Ammon's horn (tissue), 1 donor: ENCODE measurements around the gene SETD6.

ENCODE experiments used
- DNase-seq: peaks from one replicate; pipeline ENCODE4 v3.0.0-alpha.2; 2016; ENCODE audit warnings: low spot score

SETD6 gene

DNA sequence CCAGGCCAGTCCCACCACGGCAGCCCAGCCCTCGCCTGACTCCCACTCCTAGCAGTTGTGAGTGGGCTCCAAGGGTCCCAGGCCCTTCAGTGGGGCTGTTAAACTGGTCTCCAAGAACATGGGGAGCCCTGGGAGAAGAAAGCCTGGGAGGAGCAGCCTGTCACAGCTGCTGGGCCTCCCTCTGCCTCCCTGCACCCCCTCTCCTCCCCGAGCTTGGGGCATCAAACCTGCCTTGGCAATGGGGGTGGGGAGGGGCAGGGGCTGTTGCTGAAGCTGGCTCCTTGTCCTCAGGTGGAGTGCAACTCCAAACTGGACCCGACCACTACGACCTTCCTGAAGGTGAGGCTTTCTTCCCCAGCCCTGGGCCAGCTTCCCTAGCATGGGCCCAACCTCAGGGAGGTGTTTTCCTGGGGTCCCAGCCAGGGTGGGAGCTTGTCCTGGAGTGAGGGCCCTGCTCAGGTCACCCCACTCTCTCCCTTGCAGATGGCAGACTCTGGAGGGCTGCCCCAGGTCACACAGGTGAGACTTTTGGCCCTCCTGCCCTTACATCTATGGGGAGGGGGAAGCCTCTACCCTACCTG, 6.6 kb upstream of the SETD6 start:
- DNase-seq = no peak

DNA sequence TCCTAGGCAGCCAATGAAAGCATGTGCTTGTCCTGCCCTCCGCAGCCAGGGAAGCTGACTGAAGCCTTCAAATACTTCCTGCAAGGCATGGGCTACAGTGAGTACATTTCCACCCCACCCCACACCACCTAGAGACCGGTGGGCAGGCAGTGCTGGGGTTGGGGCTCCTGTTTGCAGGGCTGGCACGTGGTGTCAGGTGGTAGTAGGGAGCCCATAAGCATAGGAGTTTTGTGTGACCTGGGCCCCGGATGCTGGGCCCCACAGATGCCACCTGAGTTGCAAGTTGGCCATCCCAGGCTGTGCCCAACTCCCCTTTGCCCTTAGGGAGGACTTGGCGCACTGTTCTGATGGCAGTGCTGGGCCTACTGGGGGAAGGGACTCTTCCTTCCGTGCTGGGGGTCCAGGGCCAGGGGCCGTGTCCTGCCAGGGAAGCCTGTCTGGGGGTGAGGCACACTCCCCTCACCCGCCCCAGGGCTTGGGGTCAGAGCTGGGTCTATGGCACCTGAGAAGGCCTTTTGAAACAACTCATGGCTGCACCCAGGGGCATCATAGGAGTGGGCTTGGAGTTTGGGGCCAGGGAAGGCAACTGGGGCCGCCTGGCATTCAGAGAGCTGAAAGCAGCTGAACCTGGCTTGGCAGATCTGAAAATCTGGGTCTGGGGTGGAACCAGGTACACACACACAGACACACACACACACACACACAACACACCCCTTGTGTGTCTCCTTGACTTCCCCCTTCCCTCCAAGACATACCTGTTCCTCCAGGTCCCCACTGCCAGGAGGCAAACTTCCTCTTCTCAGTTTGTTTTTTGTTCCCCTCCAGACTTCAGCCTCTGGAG, 5.8 kb upstream of the SETD6 start:
- DNase-seq = no peak

DNA sequence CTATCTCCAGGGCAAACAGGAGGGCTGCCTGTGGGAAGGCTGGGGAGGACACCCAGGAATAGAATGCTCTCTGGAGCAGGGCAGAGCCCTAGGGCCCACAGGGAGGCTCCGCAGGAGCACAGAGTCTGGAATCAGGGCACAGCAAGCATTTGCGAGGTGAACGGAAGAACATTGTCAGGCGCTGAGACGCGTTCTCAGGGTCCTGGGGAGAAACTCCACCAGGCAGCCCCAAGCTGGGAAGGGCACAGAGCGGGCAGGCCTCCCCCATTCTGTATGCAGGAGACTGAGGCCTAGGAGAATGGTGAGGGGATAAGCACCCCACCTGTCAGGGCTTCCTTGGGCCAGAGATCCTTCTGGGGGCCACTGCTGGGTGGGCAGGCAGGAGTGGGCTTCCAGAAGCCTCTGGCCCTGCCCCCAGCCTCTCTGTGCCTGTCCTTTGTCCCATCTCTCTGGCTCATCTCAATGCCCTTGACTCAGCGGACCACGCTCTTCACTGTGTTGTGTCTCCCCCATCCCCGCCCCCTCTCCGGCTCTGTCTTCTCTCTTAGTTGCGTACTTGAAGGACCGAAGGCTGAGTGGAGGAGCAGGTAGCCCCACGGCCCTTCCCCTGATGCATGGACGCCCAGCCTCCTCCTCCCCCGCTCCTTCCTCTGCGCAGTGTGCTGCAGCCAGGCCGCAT, 5.1 kb upstream of the SETD6 start:
- DNase-seq = no peak

DNA sequence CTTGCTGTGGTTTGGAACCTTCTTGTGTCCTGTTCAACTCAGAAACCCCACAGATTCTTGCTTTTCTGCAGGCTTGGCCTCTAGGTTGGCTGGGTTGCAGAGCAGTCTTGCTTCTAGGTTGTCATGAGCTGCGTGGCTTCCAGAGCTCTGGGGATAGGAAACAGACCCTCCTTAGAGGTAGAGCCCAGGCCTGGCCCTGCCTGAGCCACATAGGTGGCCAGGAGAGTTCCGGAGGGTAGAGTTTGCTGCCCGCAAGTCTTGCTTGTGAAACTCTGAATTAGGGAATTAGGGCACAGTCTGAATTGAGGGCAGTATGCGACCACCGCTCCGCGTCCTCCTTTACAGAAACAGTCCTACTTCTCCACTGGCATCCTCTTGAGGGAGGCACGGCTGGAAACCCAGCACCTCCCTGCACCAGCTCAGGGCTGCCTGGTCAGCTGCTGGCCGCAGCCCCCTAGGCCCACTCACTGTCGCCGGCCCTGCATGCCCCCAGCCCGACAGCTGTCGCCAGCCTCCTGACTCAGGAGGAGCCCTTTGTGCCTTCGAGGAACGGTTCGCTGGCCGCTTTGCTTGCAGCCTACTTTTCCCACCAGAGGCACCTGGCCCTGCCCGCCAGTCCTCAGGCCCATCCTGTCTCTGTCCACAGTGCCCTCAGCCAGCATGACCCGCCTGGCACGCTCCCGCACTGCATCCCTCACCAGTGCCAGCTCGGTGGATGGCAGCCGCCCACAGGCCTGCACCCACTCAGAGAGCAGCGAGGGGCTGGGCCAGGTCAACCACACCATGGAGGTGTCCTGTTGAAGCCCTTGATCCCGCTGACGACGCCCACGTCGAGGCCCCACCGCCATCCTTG, 4.3 kb upstream of the SETD6 start:
- no peak for DNase-seq

DNA sequence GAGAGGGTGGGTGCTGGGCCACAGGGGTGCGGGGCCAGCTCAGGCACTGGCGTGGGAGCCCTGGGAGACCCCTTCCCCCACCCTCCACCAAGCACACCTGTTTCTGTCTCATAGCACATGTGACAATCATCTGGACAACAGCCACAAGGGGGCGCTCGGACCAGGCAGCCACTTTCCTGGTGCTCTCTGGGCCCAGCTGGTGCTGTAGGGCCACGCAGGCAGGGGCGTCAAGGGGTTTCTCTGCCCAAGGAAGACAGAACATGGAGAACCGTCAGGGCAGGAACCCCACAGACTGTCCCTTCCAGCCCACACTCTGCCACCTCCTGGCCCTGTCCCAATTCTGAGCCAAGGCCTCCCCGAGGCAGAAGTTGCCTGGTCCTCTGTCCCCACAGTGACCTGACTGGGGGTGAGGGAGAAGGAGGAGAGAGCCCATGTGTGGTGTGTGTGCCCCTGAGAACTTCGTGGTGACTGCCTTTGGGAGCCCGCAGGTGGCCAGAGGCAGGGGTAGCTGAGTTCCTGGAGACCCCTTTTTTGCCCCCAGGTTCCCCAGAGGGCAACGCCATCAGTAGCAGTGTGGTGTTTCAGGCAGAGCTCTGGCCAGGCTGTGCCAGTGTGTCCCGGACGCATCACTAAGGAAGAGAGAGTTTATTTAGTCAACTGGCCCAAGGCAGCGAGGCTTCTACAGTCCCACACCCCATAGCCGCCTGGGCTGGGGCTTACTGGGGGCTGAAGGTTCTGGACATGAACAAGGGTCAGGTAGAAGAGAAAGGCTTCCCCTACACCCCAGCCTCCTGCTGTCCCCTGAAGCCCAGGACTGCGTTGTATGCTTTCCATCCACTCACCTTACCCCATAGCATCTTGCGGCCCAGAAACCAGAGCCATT, 3.1 kb upstream of the SETD6 start:
- peak; percentile 68 for DNase-seq

DNA sequence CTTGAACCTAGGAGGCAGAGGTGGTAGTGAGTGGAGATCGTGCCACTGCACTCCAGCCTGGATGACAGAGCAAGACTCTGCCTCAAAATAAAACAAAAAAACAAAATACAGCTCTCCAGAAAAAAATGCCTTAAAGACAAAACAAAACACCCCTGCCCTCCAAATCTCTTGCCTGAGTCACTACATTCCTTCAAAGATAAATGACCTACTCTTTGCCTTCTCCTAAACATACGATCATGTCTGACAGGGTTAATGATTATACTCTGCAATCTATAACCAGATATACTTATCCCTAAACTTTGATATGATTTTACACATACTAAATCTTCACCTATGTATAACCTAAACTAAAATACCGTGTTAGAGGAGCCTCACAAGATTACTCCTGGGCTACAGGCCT, 1.4 kb upstream of the SETD6 start:
- no peak for DNase-seq

DNA sequence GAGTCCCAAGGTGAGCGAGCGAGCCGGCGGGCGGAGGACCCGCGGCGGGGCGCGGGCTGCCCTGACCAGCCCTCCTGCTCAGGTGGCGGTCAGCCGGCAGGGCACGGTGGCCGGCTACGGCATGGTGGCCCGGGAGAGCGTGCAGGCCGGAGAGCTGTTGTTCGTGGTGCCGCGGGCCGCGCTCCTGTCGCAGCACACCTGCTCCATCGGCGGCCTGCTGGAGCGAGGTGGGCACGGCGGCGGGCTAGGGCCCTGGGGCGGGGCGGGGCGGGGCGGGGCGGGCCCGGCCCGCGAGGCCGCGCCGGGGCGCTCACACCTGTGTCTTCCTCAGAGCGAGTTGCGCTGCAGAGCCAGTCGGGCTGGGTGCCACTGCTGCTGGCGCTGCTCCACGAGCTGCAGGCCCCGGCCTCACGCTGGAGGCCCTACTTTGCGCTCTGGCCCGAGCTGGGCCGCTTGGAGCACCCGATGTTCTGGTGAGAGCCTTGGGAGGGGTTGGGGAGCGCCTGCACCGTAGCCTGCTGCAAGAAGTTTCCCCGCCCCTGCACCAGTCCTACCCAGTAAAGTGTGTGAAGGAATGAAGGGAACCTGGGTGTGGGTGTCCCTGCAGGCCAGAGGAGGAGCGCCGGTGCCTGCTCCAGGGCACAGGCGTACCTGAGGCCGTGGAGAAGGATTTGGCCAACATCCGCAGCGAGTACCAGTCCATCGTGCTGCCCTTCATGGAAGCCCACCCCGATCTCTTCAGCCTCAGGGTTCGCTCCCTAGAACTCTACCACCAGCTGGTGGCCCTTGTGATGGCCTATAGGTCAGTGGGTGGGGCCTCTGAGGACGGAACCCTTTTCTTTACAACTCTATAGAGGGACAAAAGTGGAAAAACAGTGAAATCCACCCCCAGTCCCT, 802 bp downstream of the SETD6 start:
- no peak for DNase-seq

DNA sequence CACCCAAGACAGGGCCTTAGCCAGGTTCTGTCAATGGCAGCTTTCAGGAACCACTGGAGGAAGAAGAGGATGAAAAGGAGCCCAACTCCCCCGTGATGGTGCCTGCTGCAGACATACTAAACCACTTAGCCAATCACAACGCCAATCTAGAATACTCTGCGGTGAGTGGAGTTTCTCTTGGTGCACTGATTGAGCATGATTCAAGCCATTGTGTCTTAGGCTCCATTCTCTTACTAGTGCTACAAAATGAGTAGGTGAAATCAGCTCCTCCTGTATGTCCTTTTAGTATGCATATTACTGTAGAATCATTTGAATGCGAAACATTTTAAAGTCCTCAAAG, 1.4 kb downstream of the SETD6 start:
- DNase-seq = no peak

DNA sequence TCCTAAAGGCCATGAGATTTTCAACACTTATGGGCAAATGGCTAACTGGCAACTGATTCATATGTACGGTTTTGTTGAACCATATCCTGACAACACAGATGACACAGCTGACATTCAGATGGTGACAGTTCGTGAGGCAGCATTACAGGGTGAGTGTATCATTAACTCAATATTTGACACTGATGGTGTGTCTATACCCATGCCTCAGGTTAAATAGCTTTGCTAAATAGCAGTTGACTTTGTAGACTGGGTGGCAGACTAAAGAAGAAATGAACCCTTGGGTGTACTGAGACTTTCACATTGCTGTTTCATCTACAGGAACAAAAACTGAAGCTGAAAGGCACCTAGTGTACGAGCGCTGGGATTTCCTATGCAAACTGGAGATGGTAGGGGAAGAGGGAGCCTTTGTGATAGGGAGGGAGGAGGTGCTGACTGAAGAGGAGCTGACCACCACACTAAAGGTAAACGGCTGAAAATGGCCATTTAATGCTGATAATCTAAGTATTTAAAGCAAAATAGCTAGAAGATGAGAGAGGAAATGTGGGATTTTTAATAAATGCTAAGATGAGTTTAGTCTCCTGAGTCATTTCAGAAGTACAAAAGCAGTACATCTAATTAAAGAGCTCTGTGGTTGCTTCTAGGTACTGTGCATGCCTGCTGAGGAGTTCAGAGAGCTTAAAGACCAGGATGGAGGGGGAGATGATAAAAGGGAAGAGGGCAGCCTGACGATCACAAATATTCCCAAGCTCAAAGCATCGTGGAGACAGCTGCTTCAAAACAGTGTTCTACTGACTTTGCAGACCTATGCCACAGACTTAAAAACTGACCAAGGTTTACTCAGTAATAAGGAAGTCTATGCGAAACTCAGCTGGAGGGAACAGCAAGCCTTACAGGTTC, 3.0 kb downstream of the SETD6 start:
- no peak for DNase-seq

DNA sequence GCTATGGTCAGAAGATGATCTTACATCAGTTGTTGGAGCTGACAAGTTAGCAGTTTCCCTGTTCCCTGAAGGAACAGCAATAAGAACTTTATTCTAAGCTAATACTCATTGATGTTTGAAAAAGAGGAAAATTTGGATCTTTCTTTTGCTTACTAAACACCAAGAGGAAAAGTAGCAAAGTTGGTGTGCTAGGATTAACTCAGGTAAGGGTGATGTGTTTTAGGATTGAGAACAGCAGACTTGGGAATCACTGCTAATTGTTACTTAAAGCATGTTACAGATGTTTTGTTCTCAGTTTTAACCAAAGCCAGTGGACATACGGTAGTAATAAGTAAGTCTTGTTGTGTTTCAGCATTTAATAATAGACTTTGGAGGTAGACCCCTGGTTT, 3.7 kb downstream of the SETD6 start:
- no peak for DNase-seq

DNA sequence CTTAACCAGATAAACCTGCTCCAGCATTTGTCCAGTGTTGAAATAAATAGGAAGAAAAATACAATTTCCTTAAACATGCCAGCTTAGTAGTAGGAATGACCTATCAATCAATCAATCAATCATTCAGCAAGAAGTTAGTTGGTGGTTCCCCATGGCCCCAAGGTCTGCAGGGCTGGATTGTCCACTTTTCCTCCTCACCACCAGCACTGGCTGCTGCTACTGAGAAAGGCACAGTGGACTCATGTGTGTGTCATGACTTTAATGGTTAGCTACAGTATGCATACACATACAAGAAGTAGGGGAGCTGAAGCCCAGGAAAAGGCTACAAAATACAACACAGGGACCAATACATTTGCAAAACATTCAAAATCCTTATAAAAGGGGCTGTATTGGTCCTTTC, 4.4 kb downstream of the SETD6 start:
- no peak for DNase-seq

DNA sequence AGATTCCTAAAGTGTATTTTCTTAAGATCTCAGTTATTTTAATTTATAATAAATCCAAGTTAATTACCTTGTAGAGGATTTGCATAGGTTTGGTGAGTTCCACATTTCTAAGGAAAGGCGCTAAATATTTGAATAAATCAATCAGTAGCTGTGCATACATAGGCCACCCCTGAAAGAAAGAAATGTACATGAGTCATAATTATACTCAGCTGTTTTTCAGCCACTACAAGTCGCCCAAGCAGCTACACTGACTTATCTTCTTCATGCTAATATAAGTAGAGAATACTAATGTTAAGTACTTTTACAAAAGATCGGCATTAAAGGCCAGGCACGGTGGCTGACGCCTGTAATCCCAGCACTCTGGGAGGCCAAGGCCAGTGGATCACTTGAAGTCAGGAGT, 14.9 kb downstream of the SETD6 start:
- no peak for DNase-seq

DNA sequence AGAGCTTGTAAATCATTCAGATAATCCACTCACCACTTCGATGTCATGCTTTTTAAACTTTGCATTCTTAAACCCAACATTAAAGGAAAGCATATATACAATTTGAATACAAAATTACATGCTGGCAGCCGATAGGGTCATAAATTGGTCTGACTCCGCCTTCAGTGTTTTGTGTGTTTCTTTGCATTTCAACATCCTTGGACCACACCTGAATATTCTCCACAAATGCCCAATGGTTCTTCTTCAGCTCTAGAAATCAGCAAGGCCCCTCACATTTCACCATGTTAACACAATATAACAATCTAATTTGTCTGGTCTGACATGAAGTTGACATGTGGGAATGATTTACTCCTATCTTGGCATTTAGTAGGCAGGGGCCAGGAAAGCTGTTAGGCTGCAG, 17.1 kb downstream of the SETD6 start:
- no peak for DNase-seq

DNA sequence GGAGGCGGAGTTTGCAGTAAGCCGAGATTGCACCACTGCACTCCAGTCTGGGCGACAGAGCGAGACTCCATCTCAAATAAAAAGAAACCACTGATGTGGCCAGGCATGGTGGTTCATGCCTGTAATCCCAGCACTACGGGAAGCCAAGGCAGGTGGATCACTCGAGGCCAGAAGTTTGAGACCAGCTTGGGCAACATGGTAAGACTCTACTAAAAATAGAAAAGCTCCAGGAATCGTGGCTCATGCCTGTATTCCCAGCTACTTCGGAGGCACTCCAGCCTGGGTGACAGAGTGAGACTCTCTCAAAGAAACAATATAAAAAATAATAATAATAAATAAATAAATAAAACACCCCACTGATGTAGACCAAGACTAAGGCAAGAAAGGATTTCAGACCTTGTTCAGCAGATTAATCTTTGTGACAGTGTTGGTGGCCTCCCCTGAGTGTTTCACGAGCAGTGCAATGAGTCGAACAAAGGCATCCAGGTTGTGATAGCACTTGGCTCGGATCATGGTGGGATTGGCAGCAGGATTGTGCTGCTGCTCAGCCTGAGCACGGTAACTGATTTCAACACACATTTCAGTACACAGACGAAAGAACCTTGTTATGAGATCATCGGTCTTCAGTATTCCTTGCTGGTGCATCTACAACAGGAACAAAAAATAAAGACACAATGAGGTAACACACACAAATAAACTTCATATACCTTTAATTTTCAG, 18.6 kb downstream of the SETD6 start:
- no peak for DNase-seq

DNA sequence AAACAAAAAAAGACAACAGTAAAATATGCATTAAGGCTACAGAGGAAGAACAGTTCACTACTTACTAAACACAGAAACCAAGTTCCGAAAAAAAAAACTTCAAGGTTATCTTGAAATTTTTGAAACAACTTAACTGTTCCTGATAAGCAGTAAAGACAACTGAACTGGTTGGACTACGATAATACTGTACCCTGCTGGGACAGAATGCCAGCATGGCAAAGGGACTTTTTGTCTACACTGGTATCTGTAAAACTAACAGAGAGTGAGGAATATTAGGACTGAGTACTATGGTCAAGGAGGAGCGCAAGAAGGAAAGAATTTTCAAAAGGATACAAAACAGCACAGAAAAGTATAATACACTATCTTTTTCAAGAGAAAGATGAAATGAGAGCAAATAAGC, 19.8 kb downstream of the SETD6 start:
- DNase-seq = no peak

DNA sequence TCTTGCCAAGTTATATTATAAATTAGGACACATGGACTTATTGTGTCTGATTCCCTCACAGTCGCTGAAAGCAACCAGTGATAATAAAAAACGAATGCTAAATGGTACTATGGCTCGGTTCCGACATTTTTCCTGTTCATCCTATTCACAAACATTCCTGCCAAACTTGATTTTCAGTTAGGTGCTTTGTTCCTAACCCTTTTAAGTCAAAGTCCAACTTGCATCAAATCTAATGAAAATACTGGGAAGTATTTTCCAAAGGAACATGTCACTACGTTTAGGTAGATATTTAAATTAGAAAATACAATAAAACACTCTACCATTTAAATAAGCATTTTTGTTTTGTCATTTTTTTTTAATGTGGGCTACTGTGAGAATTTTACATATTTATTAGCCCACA, 21.0 kb downstream of the SETD6 start:
- no peak for DNase-seq

DNA sequence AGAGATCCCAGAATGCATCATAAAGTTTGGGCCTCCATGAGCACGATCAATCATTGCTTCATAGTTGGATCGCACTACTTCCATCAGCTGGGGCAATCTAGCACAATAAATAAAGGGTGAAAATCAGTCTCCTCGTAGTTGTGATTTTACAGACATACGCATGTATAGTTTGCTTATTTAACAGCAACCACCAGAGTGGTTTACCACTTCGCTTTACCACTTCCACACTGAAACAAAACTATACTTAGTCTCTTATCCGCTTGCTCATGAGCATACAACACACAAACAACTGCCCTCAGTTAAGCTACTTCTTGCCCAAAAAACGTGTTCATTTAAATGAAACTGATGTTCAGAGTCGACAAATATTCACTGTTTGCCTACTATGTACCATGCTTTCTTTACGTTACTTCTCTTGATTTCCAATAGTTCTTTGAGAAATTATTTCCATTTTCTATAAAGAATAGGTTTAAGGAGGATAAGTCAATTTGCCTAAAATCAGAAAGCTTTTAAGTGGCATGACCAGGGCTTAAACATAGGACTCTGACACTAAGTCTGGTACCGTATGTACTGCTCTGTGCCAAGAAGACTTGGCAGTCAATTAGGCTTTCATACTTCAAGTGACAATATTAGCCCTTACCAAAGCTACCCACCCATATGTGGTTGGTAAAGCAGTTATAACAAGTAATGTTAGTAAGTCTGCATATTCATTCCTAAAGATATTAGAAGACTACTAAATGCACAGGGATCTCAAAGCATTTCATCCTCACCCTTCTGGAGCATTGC, 22.0 kb downstream of the SETD6 start:
- DNase-seq = no peak

DNA sequence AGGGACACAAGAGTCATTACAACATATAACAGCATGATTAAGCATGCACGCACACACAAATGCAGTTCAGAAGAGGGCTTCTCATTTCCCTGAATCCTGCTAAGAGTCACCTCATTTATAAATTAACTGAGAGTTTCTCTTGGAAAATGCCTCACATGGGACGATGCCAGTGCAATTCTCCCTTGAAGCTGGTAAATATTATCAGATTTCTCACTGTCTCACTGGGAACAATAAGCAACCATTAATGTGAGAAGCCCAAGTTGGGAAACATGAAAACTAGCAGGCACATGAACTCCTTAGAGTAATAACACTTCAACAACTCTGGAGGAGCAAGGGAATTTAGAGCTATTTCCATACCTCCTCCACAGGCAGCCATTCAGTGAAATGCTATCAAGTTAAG, 26.4 kb downstream of the SETD6 start:
- no peak for DNase-seq
